HL-60/S4 treated with phorbol 12-myristate 13-acetate at 8.2 ng/mL for 4 days and 3 days (cell line): Measurements from ENCODE around the gene GPR87.

Source experiments
- in situ Hi-C: fragments of 300-500 bp; cut with MboI; formaldehyde crosslinking; loops from 2 replicates; pipeline ENCODE4 v1.15.0; 2022; ENCODE audit warnings: low sequenced_read_pairs

Gene GPR87

DNA sequence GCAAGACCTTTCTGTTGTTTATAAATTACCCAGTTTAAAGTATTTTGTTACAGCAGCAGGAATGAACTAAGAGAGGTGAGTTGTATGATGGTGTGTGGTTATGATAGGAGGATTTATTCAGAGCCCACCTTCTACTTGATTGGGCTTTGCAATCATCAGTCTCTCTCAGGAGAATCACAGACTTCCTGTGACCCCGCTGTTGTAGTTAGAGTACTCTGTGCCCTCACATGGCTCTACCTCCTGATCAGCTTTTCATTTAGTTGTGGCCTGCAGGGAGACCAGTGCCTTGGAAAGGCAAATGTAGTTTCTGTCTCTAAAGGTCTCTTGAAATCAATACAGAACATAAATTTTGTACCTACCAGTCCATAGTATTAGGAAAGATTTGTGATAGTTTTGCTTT lies 30.7 kb downstream of the GPR87 start:
- in situ Hi-C loops, result loop anchor here (25.0 kb wide), 1 partner anchor 551 kb away; no protein-coding TSS in a partner anchor

DNA sequence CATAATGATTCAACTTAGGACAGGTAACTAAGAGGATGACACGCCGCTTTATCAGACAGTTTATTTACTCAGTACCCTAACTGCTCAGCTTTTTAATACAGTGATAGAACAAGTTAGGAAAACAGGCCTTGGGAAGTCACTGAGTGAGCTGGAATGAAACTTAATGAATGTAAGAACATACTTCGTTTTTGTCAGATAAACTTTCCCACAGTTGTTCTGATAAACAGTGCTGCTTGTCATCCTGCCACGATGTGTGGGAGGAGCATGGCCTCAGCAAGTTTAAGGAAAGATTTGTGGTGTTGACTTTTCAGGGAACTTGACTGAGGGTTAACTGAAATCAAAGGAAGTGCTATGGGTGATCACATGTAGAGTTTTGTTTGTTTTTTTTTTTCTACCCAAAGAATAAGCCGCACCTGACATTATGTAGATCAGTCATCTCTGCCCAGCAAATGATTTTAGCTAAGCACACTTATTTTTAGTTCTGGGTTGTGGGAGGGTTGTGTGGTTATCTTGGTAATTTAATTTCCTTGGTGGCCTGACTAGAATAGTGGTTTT lies 32.6 kb downstream of the GPR87 start:
- in situ Hi-C loops, result loop anchor here (25.0 kb wide), 1 partner anchor 553 kb away; no protein-coding TSS in a partner anchor

DNA sequence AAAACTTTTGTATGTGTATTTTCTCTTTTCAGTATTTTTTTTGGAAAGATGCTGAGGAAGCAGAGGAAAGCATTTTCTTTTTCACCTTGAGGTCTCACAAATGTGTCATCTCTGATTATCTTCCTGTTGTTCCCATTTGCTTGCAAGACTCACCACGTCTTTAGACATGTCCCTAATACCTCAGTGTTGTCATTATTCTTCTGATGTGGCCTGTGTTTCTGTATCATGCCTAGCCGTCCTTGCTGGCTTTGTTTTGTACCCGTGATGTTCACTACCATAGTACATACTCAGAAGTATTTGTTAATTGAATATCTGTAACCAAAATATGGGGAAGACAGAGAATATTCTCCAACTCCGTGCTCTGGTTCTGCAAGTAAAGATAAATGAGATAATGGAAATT lies 33.2 kb downstream of the GPR87 start:
- in situ Hi-C loops, result loop anchor here (25.0 kb wide), 1 partner anchor 554 kb away; no protein-coding TSS in a partner anchor

DNA sequence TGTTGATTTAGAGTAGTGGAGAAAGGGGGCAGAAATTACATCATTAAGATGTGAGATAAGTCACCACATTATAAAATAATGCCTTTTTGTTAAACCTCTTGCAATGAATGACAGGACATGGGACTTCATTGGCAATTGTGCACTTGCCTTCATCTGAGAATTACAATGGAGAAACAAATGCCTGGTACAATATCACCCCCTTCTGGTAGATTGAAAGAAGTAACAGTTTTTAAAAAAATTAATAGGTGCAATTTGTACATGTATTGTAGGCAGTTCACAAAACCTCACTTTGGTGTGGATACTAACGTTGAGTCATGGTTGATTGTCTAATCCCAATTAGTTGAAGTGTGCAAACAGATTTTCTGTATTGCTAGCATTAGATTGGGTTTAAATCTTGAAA lies 33.7 kb downstream of the GPR87 start:
- in situ Hi-C loops, result loop anchor here (25.0 kb wide), 1 partner anchor 554 kb away; no protein-coding TSS in a partner anchor

DNA sequence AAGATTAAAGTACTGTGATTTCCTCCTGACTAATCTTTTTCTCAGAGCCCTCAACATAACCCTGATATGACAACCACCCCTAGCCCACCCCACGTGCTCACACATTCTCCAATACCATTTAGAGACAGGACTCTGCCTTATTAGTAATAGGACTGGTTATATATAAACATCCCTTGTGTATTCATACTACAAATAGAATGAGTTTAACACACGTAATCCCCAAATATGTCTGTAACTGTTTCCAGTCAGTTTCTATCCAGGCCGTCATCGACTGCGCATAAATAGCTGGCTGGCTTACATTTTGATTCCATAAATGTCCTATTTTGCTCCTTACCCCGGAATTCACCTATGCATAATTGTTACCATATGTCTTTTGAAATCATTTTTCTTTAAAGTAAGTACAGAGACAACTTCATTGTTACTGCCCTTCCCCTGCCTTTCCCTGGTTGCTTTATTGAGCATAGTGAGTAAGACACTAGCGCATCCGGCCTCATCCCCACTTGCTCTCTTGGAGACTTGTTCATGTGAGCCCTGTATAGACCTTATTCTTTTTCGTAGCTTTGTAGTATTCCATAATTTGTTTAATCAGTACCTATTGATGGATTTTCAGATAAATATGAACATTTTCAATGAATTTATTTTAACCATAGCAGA lies 34.8 kb downstream of the GPR87 start:
- in situ Hi-C loops, result loop anchor here (25.0 kb wide), 1 partner anchor 556 kb away; no protein-coding TSS in a partner anchor

DNA sequence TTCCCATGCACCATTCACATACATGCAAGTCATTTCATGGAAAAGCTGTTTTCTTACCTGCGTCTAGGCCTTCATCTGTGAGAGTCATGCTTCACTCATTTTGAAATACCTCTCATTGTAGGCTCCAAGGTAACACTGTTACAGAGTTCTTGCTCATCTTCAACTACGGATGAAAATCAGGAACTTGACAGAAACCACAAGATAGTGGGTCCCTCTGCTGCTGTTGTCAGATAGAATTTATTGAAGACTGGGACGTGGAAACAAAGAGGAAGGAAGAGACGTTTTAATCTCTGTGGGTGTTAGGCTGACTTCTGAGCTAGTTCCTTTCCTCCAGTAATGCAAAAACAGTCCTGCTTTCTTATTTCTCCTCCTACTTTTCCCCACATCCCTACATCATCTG lies 38.4 kb downstream of the GPR87 start, which contains the start of gene P2RY14:
TSS of gene P2RY14 (minus strand) at position 313 of the 400 bp plus-strand sequence. CDS start 64,226 bp downstream, outside the sequence.
- in situ Hi-C loops, result loop anchor here (5.0 to 25.0 kb wide), 3 partner anchors 53 to 559 kb away; no protein-coding TSS in a partner anchor

DNA sequence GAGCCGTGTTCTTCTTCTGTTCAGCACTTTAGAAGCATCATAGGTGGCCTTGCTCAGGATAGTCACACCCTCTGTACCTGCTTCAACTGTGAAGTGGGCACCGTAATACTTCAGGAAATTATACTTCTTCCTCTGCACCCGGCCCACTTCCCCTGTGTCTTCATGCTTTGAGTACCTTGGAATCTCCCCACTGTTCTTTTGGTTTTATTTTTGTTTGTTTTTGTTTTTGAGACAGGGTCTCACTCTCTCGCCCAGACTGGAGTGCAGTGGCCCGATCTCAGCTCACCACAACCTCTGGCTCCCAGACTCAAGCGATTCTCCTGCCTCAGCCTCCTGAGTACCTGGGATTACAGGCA lies 40.0 kb downstream of the GPR87 start:
- in situ Hi-C loops, result loop anchor here (5.0 to 25.0 kb wide), 3 partner anchors 52 to 561 kb away; no protein-coding TSS in a partner anchor

DNA sequence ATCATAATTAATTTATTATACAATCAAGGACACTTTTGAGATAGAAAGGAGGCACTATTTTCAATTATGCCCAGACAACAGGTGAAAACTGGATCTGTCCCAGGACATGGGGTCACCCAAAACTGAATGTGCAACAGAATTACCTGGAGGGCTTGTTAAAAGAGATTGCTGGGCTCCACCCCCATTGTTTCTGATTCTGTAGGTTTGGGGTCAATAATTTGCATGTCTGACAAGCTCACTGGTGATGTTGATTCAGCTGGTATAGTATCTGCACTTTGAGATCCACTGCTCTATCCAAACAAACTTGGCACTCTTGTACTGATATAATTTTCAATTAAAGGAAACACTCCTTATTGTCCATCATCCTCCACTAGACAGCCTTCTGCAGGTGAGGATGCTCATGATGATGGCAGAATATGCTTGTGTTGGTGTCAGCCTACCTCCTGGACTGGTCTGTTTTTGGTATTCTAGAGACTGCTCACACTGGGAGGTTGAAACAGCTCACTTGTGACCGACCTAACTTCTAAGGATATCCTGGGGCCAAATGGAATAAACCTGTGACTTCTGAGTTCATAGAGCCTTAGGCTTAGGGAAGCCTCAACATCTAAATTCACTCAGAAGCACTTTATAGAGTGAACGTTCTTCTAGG lies 40.5 kb downstream of the GPR87 start:
- in situ Hi-C loops, result loop anchor here (5.0 to 25.0 kb wide), 3 partner anchors 51 to 561 kb away; no protein-coding TSS in a partner anchor

DNA sequence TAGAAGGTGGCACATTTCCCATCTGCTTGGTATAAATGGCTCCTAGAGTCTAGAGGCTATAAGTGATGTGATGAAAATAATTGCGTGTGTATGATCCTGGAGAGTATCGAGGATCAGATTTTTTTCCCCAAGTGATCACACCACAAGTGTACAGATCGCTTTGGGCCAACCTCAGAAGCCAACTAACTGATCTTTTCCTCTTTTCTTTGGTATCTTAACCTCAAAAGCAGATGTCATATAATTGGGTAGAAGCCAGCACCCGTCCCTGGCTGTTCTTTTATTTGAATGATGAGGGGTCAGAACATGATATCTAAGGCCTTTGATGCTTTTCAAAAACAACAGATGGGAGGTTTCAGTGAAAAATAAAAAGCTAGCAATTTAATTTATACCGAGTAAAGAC lies 41.5 kb downstream of the GPR87 start:
- in situ Hi-C loops, result loop anchor here (5.0 to 25.0 kb wide), 3 partner anchors 50 to 562 kb away; no protein-coding TSS in a partner anchor

DNA sequence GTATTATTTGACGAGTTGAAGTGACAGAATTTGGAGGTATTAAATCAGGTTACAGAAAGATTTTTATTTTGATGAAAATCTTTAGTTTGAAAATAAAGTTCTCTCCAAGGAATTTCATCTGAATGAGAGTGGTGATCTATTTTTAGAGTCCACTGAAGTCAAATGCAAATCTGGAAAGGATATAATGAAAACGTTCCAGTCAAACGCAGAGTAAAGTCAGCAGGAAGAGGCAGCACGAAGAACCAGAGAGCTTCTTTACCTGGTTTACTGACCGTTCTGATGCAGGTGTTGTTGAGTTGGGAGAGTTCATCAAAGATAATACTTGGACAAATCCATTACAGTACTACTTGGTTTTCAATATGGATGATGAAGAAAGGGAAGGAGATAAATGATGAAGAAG lies 47.0 kb downstream of the GPR87 start:
- in situ Hi-C loops, result loop anchor here (10.0 kb wide), 1 partner anchor 45 kb away; no protein-coding TSS in a partner anchor

DNA sequence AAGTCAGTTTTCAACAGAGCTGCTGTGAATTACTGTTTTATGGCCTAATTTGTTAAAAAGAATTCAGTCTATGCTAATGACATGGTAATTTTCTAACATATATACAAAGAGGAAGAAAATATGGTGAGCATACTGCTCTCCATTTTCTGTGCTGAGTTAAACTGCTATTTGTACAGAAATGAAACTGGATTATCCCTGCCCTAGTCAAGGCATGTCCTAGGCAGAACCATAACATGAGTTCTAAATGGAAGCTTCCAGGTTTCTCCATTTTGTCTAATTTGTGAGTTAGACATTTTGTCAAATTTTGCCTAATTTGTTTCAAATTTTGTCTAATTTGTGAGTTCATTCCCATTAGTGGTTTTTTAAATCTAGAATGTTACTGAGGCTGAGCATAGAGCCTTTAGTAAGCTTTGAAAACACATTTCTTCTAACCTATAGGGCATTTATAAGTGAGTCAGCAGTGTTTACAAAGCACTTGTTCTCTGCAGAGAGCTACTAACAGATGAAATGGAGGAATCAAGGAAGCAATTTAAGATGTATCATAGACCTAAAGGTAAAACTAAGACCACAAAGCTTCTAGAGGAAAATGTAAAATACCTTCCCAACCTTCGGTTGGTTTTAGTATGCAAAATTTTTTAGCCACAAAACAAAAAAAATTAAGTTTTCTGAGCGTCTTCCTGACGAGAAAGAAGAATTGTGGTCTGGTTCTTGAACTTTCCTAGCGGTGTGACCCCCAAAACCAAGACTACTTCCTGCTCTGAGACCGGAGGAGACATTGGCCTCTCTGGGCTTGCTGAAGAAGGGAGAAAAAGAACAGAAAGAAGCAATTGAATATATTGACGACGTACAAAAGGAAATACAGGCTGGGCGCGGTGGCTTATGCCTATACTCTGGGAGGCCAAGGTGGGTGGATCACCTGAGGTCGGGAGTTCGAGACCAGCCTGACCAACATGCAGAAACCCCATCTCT lies 48.1 kb downstream of the GPR87 start:
- in situ Hi-C loops, result no loop called here

DNA sequence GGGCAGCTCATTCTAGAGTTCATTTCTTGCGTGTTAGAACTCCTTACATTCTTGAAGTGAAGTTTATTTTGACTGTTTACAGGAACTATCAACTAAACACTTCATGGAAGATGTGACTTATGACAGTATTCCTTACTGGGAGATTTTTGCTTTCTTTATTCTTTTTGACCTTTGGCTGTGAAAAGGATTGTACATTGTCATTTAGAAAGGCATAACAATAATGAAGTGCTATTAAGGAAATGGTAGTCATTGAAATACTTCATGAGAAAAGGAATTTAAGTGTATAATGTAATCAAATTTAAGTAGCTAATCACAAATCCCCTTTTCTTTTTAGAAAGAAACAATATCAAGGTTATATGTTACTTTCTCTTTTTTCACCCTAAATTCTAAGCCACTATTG lies 49.6 kb downstream of the GPR87 start:
- in situ Hi-C loops, result no loop called here

DNA sequence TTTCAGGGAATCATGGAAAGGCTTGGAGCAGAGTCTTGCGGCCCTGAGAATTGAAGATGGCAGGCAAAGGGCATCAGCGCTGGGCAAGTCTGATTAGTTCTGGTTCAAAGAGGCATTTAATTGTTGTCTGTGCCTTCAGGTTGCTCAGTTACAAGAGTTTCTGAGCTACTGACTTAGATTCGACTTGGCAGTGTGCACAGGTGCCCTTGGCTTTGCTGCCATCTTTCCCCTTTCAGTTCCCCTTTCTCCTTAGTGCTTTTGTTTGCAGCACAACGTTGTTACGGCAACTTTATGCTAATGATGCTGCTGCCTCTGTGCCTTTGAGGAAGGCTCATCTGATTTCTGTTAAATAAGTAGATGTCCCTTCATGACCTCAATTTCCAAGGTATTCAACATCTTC lies 50.8 kb downstream of the GPR87 start:
- in situ Hi-C loops, result no loop called here

DNA sequence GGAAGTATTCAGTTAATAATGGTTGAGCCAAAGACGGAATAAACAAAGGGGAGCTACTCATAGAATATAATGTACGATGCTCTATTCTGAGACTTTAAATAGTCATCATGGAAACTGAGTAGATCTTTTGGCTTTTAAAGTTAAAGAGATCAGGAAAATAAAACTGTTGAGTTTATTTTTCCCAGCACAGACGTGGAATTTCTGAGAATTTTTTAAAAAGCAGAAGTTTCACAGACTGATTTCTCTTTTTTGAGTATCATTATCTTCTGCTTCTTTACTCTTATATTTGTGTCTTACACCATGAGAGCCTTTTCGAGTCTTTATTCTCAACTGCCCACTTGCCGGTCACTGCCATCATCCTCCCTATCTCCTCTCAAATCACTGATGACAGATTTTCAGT lies 51.5 kb downstream of the GPR87 start:
- in situ Hi-C loops, result no loop called here

DNA sequence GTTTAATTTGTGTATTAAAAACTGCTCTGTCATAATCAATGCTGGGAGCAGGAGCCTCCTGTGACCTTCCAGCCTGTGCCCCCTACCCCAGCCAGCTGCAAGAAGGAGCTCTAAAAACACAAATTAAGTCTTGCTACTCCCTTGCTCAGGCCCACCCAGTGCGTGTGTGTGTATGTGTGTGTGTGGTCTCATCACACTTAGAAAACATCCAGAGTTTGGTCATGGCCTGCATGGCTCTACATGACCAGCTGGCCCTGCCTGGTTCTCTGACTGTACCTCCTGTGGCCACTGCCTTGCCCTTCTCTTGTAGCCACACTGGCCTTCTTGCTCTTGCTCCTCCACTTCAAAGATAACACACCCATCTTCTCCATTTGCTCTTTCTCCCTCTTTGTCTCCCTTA lies 52.0 kb downstream of the GPR87 start:
- in situ Hi-C loops, result no loop called here

DNA sequence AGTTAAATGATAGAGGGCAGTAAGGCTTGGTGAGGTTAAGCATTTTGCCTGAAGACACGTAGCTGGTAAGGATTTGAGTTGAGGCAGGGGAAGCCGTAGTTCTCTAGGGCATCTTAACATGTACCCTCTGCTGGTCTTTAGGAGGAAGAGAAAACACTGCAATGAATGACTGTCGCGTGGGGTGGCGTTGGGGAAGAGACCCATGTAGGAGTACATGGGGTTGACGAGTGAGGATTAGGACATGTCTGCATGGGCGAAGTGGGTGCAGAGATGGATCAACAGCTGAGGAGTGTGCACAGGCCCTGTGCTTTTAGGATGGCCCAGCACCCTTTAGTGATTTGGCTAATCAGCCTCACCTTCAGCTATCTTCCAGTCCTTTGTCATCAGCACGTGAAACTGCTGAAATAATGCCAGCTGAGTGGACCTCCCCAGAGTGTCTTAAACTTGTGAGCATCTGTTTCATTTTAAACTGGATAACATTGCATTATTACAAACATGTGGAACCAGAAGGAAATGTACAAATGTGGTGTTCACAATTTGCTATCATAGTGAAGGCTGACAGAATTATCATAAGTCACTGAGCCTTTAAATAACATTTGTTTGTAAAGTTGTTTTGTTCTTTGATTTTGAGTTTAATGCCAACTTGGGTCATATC lies 53.6 kb downstream of the GPR87 start:
- in situ Hi-C loops, result no loop called here

DNA sequence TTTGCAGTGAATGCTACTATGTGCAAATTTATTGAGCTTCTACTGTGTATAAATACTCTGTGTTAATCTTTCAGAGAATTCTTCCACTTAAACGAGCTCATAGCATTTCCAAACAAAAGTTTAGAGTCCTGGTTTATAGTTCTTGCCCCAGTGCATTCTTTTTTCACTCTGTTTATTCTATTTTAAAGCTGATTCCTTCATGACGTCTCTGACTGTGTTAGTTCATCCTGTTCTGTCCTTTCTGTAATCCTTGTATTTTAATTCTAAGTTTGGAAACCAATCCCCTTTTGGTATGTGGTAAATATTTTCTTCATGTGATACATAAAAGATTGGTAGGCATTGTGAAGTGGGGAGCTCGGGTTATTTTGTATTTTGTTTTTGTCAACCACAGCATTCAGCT lies 57.0 kb downstream of the GPR87 start:
- in situ Hi-C loops, result no loop called here

DNA sequence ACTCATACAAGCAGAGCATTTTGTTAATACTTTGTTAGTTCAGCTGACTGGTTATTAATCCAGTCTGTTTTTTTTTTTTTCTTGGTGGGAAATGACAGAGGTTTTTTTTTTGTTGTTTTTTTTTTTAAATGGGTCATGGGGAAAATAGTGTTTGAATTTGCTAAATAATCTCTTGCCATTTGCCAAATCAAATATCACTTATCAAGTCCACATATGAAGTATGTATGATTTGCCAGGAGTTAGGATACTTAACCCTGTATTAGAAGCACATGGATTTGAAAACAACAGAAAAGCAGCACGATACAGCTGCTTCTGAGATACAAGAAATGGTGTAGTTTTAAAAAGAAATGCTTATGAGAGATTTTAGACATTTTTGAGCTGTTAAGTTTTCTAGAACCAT lies 59.9 kb downstream of the GPR87 start:
- in situ Hi-C loops, result no loop called here

DNA sequence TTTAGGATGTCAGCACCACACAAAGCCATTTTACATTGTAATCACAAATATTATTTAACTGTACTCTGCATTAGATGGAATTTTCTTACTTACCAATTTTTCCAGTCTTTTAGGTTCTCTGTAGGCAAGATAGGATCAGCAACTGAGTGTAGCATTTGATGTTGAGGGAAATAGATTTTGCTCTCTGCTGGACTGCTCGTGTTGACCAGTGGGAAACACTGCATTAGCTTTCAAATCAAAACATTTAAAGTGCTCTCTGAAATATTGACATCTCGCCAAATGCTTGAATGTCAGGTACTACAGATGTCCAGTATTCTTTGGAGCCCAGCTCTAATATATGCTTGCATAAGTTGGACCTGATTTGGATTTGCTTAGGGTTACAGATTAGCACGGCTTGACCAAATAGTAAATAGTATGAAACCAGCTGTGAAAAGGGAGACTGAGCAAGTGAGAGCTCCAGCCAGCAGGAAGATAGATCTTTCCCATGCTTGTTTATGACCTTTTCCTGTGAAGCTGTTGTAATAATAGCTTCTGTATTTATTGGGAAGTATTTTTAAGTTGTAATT lies 67.8 kb downstream of the GPR87 start:
- in situ Hi-C loops, result no loop called here
